NCI-H2196 (cell line): ENCODE data around the gene CUL2.
A peak's percentile ranks its signal among the peaks of the same experiment; 100 is the strongest.
"Not testable (repeated sequence)": the region's sequence is repeated elsewhere in the genome, so short reads cannot be mapped to it uniquely, and the experiment has no call there.

Experiments used
- DNase-seq: peaks from one replicate; lab custom pipeline; 2025; ENCODE audit not compliant: unreplicated experiment; lab: John Stamatoyannopoulos, UW

CUL2 gene

DNA sequence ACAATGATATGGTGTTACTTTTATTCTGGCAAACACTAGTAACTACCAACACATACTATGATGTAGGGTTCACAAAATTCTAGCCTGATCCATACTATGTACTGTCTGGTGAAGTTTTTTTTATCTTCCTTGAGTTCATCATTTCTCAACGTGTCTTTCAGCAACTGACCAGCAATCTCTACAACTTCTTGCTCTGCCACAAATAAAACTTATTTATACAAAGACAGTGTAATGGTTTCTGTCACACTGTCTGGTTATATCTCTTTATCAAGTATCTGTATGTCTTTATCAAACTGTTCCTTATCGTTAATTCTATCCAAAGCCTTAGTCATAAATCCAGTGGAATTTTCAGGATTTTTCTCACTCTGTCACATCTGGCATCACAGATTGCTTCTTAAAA lies 69.7 kb downstream of the CUL2 start:
- no peak for DNase-seq

GRCh38 chr10:35019041-35020024 lies 70.8 kb downstream of the CUL2 start:
- DNase-seq: no peak

DNA sequence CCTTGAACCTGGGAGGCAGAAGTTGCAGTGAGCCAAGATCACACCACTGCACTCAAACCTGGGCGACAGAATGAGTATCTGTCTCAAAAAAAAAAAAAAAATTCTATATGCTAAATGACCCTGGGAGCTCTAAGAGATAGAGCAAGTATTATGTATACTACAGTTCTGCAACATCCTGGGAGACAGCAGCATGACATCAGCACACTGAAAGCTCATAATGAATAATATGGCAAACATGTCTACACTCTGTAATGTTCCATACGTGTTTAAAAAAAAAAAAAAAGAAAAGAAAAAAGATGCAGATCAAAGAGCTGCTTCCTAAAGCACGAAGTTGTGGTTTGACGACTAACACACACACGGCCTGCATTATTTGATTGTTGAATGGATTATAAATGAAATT lies 72.5 kb downstream of the CUL2 start:
- no peak for DNase-seq

DNA sequence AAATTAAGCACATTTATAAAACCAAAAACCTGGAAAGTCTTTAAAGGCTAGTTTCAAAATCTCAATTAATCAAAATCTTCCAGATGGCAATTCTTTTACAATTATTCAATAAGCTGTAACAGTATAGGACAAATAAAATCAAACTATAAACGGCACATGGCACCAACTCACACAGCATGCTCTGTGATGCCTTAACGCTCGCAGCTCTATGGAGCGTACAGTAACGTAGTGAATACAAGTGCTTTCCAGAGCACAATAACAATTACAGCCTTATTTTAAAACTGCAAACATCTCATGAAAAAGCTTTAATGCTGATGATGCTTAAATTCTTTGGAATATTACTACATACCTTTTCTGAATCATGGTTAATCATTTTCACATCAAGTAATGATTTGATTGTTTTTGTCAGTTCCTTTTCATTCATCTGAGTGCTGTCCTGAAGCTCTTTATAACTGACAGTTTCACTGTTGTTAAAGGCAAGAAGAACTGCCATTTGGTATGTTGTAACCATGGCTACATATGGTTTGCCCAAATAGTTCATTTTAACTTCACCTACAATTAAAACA lies 74.2 kb downstream of the CUL2 start:
- DNase-seq: no peak

DNA sequence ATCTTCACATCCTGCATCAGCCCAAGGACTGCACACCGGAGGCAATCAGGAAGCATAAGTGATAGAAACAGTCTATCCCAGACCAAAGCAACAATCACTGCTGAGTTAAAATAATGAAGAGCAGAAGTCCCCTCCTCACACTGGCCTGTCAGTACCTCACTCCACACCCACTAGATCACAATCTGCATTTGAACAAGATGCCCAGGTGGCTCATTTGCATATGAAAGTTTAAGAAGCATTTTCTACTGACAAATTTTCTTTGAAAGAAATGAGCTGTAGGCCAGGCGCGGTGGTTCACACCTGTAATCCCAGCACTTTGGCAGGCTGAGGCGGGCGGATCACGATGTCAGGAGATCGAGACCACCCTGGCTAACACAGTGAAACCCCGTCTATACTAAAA lies 77.4 kb downstream of the CUL2 start:
- no peak for DNase-seq

DNA sequence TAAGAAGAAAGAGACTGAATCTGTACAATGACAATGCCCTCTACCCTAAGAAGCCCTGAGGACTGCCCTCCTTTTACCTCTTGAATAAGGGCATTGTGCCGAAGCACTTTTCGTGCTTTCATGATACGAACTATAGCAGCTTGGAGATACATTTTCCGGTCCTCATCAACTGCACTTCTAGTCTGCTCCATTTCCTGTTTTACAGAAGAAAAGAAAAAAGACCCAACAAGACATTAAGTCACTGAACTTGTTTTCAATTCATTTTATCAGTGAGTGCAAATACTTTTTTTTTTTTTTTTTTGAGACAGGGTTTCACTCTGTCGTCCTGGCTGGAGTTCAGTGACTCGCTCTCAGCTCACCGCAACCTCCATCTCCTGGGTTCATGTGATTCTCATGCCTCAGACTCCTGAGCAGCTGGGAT lies 78.4 kb downstream of the CUL2 start:
- no peak for DNase-seq

DNA sequence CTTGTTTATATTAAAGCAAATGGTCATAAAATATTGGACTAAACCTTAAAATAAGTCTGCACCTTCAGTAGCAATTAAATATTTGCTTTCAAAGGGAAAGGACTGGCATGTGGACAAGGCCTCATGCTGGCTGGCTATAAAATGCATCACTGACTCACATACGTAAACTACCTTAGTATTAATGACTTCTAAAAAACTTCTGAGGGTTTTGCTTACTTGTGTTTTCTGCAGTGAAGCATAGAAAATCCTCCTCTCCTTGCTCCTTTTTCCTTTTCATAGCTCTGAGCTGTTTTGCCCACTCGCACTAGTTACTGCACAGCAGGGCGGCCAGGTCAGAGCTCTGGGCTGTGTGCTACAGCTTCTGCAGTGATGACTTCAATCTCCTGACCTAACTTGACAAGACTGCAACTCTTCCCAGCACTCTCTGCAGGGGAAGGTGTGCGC lies 82.3 kb downstream of the CUL2 start:
- no peak for DNase-seq

- DNase-seq: no peak
These were observed 83.3 kb downstream of the CUL2 start for GRCh38 chr10:35006836-35007235.

- DNase-seq: no peak
These were observed 84.3 kb downstream of the CUL2 start for GRCh38 chr10:35005868-35006267.

GRCh38 chr10:35004651-35005050 lies 85.5 kb downstream of the CUL2 start:
- no peak for DNase-seq

DNA sequence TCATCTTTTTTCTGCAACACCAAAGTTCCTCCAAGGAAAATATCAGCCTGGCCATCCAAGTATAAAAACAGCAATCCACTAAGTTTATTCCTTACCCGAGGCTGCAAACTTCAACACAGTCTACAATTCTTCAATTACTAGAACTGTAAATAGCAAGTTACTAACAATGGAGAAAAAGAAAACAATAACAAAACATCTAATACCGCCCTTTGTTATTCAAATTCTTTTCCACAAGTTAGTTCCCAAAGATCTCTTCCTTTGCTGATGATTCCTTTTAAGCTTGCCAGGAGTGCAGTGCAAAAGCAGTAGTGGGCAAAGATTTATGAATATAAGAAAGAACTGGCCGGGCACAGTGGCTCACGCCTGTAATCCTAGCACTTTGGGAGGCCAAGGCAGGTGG lies 86.2 kb downstream of the CUL2 start:
- DNase-seq: no peak

- DNase-seq: no peak
These were observed 89.2 kb downstream of the CUL2 start for GRCh38 chr10:35000936-35001335.

GRCh38 chr10:34999532-34999931 lies 90.6 kb downstream of the CUL2 start:
- no peak for DNase-seq

GRCh38 chr10:34998940-34999339 lies 91.2 kb downstream of the CUL2 start:
- no peak for DNase-seq

- no peak for DNase-seq
These were observed 93.3 kb downstream of the CUL2 start for GRCh38 chr10:34996843-34997242.

DNA sequence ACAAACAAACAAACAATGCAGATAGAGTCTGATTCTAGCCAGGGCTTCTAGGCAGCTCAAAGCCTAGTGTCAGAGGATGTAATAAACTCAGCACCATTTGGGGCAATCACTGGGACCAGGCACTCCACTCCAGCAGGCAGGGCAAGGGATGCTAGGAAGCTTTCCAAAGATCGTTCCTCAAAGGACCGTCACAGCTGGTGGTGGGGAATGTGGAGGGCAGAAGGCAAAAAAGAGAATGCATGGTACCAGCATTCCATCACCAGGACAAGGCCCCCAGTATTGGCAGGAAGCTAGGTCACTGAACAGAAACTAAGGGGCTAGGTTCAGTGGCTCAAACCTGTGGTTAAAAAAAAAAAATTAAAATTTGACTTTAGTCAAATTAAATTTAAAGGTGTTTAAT lies 94.2 kb downstream of the CUL2 start:
- no peak for DNase-seq

DNA sequence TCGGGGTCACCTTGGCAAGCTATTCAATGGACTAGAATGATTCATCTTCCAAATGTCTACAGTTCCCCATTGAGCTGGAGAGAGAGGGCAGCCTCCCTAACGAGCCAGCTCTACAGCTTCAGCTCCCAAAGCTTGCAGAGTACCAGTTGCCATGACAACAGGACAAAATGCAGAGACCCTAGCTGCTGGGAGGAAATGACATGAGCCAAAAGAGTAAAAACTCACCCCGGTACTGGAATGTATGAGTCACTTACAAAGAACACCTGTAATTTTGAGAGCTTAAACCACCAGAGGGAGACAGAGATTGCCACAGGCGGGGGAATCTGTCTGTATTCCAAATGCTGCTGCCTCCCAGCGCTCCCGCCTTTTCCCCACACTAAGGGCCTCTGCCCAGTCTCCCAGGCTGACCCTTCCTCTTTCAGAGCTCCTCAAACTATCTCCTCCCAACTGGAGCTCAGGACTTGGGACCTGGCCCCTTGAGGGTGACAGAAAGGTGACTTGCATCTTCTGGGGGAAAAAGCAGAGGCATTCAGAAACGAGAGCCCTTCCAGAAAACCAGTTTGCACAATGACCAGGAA lies 95.5 kb downstream of the CUL2 start:
- peak; percentile 62 for DNase-seq

DNA sequence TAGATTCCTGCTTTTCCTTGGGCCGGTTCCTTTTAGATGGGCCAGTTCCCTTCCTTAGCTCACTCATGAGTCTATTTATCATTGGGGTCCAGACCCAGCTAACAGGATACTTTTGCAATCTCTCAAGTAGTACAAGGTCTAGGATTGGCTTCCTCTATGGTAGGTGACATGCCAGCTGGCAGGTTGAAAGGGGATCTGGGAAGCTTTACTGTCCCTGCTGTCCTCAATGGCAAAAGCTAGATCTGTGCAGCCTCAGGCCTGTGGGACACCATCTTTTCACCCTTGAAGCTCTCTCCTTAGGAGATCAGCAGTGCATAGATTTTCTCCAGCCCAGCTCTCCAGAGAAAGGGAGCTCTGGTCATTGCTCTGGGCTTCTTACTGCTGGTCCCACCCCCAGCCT lies 96.4 kb downstream of the CUL2 start:
- no peak for DNase-seq

- not testable (repeated sequence) for DNase-seq
These were observed 99.0 kb downstream of the CUL2 start for GRCh38 chr10:34991117-34991516.

DNA sequence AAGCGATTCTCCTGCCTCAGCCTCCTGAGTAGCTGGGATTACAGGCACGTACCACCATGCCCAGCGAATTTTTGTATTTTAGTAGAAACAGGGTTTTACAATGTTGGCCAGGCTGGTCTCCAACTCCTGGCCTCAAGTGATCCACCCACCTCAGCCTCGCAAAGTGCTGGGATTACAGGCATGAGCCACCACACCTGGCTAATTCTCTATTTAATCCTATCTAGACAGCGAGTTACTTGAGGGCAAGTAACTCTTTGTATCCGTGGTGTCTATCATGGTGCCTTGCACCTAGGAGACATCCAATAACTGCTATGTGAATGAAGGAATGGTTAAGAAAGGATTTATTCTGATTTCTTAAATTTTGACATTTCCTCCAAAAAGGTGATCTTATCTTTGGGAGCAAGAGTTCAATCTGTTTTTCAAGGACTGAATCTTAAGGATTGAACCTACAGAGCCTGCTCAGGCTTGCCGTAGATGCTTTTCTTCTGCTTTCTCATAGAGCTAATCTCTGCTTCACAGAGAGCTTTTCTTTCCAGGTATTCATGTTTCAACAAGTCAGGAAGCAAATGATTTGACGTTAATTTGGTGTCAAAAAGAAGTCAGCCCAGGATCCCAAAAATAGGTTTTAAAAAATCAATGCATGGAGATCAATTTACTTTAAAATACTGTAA lies 101.6 kb downstream of the CUL2 start:
- no peak for DNase-seq

DNA sequence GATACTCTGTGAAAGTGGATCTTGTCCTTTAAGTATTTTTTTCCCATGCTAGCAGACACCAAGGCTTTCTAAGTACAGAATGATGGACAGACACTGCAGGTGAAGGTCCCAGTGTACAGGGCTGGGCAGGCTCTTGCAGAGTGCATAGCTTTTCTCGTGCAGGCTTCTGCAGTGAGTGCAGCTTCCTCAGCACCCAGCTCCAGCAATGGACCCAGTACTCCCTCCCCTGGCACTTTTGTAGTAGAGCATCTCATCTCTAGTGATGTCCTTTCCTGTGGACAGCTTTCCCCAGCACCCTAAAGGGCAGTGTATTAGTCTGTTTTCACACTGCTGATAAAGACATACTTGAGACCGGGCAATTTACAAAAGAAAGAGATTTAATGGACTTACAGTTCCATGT lies 104.3 kb downstream of the CUL2 start:
- no peak for DNase-seq

GRCh38 chr10:34985146-34985545 lies 105.0 kb downstream of the CUL2 start:
- no peak for DNase-seq
